Neural cell (in vitro differentiated cells): Measurements from ENCODE around the gene ATE1. TPM values are rescaled to one million over a fixed set of nuclear protein-coding genes. Genes with fewer than 3 reads are reported as not detected.

Experiments used
- H2AFZ ChIP-seq: fragments of 200-600, 300-800 bp; sonication (generic), shearing (Covaris generic); 2 replicates; pipeline ENCODE4 v1.6.0; 2014; ENCODE audit warnings: low read depth, mild to moderate bottlenecking, antibody characterized with exemption, low read length, moderate library complexity
- H3F3A ChIP-seq: fragments of 200-600 bp; shearing (Covaris generic); 2 replicates; pipeline ENCODE4 v1.6.1; 2016; ENCODE audit warnings: mild to moderate bottlenecking, moderate library complexity, mixed read lengths, antibody characterized with exemption, low read length; ENCODE audit not compliant: insufficient read depth, poor library complexity, severe bottlenecking
- H3K27ac ChIP-seq: fragments of 200-600, 300-800 bp; sonication (generic), shearing (Covaris generic); 2 replicates; pipeline ENCODE4 v1.5.1; 2014; ENCODE audit warnings: mild to moderate bottlenecking, low read length, moderate library complexity
- H3K27me3 ChIP-seq: fragments of 300-800, 200-600 bp; sonication (generic), shearing (Covaris generic); 2 replicates; pipeline ENCODE4 v1.6.0; 2014; ENCODE audit warnings: mild to moderate bottlenecking, low read depth, low read length, moderate library complexity; ENCODE audit not compliant: insufficient read depth
- H3K36me3 ChIP-seq: fragments of 300-800, 200-600 bp; sonication (generic), shearing (Covaris generic); 2 replicates; pipeline ENCODE4 v1.5.1; 2014; ENCODE audit warnings: mild to moderate bottlenecking, antibody characterized with exemption, low read length, moderate library complexity; ENCODE audit not compliant: insufficient read depth
- H3K4me2 ChIP-seq: fragments of 300-800, 200-600 bp; sonication (generic), shearing (Covaris generic); 2 replicates; pipeline ENCODE4 v1.6.0; 2014; ENCODE audit warnings: mild to moderate bottlenecking, low read length
- H3K4me3 ChIP-seq: fragments of 300-800, 200-600 bp; sonication (generic), shearing (Covaris generic); 2 replicates; pipeline ENCODE4 v1.5.1; 2014; ENCODE audit warnings: mild to moderate bottlenecking, low read length, moderate library complexity
- H3K79me2 ChIP-seq: fragments of 200-600 bp; shearing (Covaris generic); replicated peaks from 2 replicates; pipeline ENCODE4 v1.6.0; 2014; ENCODE audit warnings: mild to moderate bottlenecking, low read length, moderate library complexity; ENCODE audit not compliant: insufficient read depth
- H3K9ac ChIP-seq: fragments of 300-800, 200-600 bp; sonication (generic), shearing (Covaris generic); 2 replicates; pipeline ENCODE4 v1.6.1; 2016; ENCODE audit warnings: mild to moderate bottlenecking, low read length, mixed read lengths
- H3K9me2 ChIP-seq: fragments of 200-600 bp; shearing (Covaris generic); 2 replicates; pipeline ENCODE4 v1.6.1; 2016; ENCODE audit warnings: mild to moderate bottlenecking, low read length, mixed read lengths; ENCODE audit not compliant: insufficient read depth
- H3K9me3 ChIP-seq: fragments of 200-600, 300-800 bp; sonication (generic), shearing (Covaris generic); 2 replicates; pipeline ENCODE4 v1.6.1; 2016; ENCODE audit warnings: mild to moderate bottlenecking, mixed run types, low read length, moderate library complexity, mixed read lengths
- H4K20me1 ChIP-seq: fragments of 200-600 bp; shearing (Covaris generic); 2 replicates; pipeline ENCODE4 v1.6.1; 2016; ENCODE audit warnings: mild to moderate bottlenecking, mixed run types; ENCODE audit not compliant: insufficient read depth
- CTCF ChIP-seq: fragments of 450-650 bp; IDR thresholded peaks from 2 replicates; pipeline ENCODE4 v1.5.1; 2014; ENCODE audit warnings: antibody characterized with exemption, mild to moderate bottlenecking, moderate library complexity; ENCODE audit not compliant: poor library complexity, severe bottlenecking
- EP300 ChIP-seq: fragments of 450-650 bp; conservative IDR thresholded peaks from 2 replicates; pipeline ENCODE4 v1.6.1; 2014; ENCODE audit warnings: antibody characterized with exemption, mild to moderate bottlenecking, moderate library complexity; ENCODE audit not compliant: poor library complexity, severe bottlenecking
- EZH2 ChIP-seq: fragments of 200-600, 300-800 bp; shearing (Covaris generic), sonication (generic); IDR thresholded peaks from 2 replicates; pipeline ENCODE4 v1.6.1; 2014; ENCODE audit warnings: antibody characterized with exemption, low read length, borderline replicate concordance, mild to moderate bottlenecking; ENCODE audit not compliant: insufficient read depth, poor library complexity, severe bottlenecking
- MXI1 ChIP-seq: fragments of 450-650 bp; conservative IDR thresholded peaks from 2 replicates; pipeline ENCODE4 v1.6.1; 2014; ENCODE audit warnings: antibody characterized with exemption, mild to moderate bottlenecking; ENCODE audit not compliant: poor library complexity, severe bottlenecking
- POLR2AphosphoS5 ChIP-seq: IDR thresholded peaks from 2 replicates; pipeline ENCODE4 v1.6.1; 2012
- RAD21 ChIP-seq: fragments of 450-650 bp; conservative IDR thresholded peaks from 2 replicates; pipeline ENCODE4 v1.6.1; 2014; ENCODE audit warnings: antibody characterized with exemption, mild to moderate bottlenecking, moderate library complexity
- REST ChIP-seq: IDR thresholded peaks from 2 replicates; pipeline ENCODE4 v1.6.1; 2012; ENCODE audit warnings: borderline replicate concordance
- SMC3 ChIP-seq: fragments of 450-650 bp; conservative IDR thresholded peaks from 2 replicates; pipeline ENCODE4 v1.6.1; 2014; ENCODE audit warnings: antibody characterized with exemption, mild to moderate bottlenecking, moderate library complexity; ENCODE audit not compliant: poor library complexity
- TAF1 ChIP-seq: IDR thresholded peaks from 2 replicates; pipeline ENCODE4 v1.6.1; 2012; ENCODE audit warnings: low read depth
- polyA plus RNA-seq: library from polyadenylated mRNA; depleted of rRNA; stranded (reverse); fragments of >200 nt; gene quantifications from 2 replicates; pipeline ENCODE4 v1.2.3, GENCODE V29; 2014

Gene ATE1
- polyA plus RNA-seq, 1 donor from 2014 or later, result 23.7 TPM

- Histone ChIP-seq H3F3A (no peaks in the 10 kb centered on the region), H3K4me3 (no peak overlapping the region), H4K20me1 (no peaks in the 10 kb centered on the region), H3K79me2 (no peaks in the 10 kb centered on the region), H3K36me3 (no peaks in the 10 kb centered on the region), H3K27me3 (no peaks in the 10 kb centered on the region), H2AFZ (no peak overlapping the region), H3K27ac (no peak overlapping the region), H3K4me2 (no peak overlapping the region), H3K9me2 (no peaks in the 10 kb centered on the region), H3K9me3 (no peaks in the 10 kb centered on the region), H3K9ac (no peak overlapping the region)
- TF ChIP-seq EP300 (no peak), POLR2AphosphoS5 (no peak), RAD21 (no peak), TAF1 (no peak)
Measured at GRCh38 chr10:121709675-121710073, 218.2 kb downstream of the ATE1 start.

GRCh38 chr10:121708728-121709674, 218.8 kb downstream of the ATE1 start:
- Histone ChIP-seq H3K9ac (no peak overlapping the region), H3K27me3 (no peaks in the 10 kb centered on the region), H3F3A (no peaks in the 10 kb centered on the region), H3K4me2 (no peak overlapping the region), H2AFZ (no peak overlapping the region), H3K79me2 (no peaks in the 10 kb centered on the region), H3K9me3 (no peaks in the 10 kb centered on the region), H3K4me3 (no peak overlapping the region), H3K27ac (no peak overlapping the region), H4K20me1 (no peaks in the 10 kb centered on the region), H3K36me3 (no peaks in the 10 kb centered on the region), H3K9me2 (no peaks in the 10 kb centered on the region)
- TF ChIP-seq EZH2, result no peak
- no peak for TF ChIP-seq SMC3
- no peak for TF ChIP-seq POLR2AphosphoS5
- no peak for TF ChIP-seq RAD21
- no peak for TF ChIP-seq CTCF
- TF ChIP-seq REST, result no peak
- TF ChIP-seq TAF1, result no peak
- TF ChIP-seq MXI1, result no peak
- TF ChIP-seq EP300, result no peak
